ENCODE data around the gene AGAP1.

DNA sequence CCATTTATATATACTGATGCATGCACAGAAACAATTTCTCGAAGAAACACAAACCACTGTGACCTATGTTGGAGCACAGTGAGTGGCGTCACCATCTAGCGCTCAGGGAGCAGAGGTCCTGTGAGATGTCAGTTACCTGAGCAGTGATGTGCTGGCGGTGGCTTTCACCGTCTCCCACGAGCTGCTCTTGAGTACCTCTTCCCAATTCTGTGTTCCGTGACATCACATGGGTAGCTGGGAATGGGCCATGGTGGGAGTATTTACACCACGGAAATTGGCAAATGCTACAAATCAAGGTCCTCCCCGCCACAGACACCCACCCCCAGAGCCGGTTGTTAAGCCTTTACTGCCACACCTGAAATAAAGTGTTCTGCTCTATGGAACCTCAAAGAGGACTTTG lies 650.0 kb downstream of the AGAP1 start:
- no peak for TF ChIP-seq TAF1 (IDR thresholded peaks at IDR 0.05; ENCODE audit: low read depth, low read length)
- TF ChIP-seq POLR2A (IDR thresholded peaks at IDR 0.05; ENCODE audit: low read depth, low read length): no peak
- TF ChIP-seq SPI1 (IDR thresholded peaks at IDR 0.05; ENCODE audit: low read depth, low read length): no peak
- no peak for TF ChIP-seq POLR2AphosphoS5 (IDR thresholded peaks at IDR 0.05; ENCODE audit: low read depth, low read length)
- TF ChIP-seq PAX5 (IDR thresholded peaks at IDR 0.05; ENCODE audit: insufficient read depth, low read length, severe bottlenecking): no peak
- TF ChIP-seq POU2F2 (IDR thresholded peaks at IDR 0.05; ENCODE audit: low read depth, low read length): no peak
